SK-N-MC (cell line): ENCODE results near the gene SLC27A6.

Source experiments
- EZH2 ChIP-seq: fragments of 200-600 bp; sonication (generic); IDR thresholded peaks from one replicate; pipeline ENCODE4 v1.6.1; 2017; ENCODE audit warnings: antibody characterized with exemption
- POLR2AphosphoS5 ChIP-seq: IDR thresholded peaks from 2 replicates; pipeline ENCODE4 v1.6.1; 2012; ENCODE audit warnings: mild to moderate bottlenecking, low read depth, low read length, borderline replicate concordance

GRCh38 chr5:129018837-129019236, 53.5 kb downstream of the SLC27A6 start:
- TF ChIP-seq EZH2: no peak
- no peak for TF ChIP-seq POLR2AphosphoS5
